HT-29 (cell line): ENCODE data around the gene PLEKHH2. TPM values are rescaled to one million over a fixed set of nuclear protein-coding genes. Genes with fewer than 3 reads are reported as not detected.

Experiments used
- DNase-seq: peaks from one replicate; pipeline ENCODE4 v3.0.0-alpha.2; 2015; ENCODE audit warnings: low spot score
- small RNA-seq: library from RNA; depleted of rRNA; stranded (forward); fragments of <200 nt; gene quantifications from one replicate; pipeline ENCODE3, GENCODE V24; 2014
- total RNA-seq: library from RNA; depleted of rRNA; stranded (reverse); fragments of >200 nt; shearing (Covaris generic); gene quantifications from 2 replicates; pipeline ENCODE4 v1.2.3, GENCODE V29; 2014; rRNA removed

Gene PLEKHH2
- total RNA-seq, 1 experiment from 2014 or later = 3.8 TPM

GRCh38 chr2:43806719-43807031 is 169.6 kb downstream of the PLEKHH2 start:
- DNase-seq = no peak

GRCh38 chr2:43810452-43810851 is 173.4 kb downstream of the PLEKHH2 start:
- no peak for DNase-seq

- no peak for DNase-seq
Measured at GRCh38 chr2:43810888-43811287, 173.8 kb downstream of the PLEKHH2 start.

GRCh38 chr2:43812006-43812405 is 174.9 kb downstream of the PLEKHH2 start:
- no peak for DNase-seq

GRCh38 chr2:43812947-43813346 is 175.9 kb downstream of the PLEKHH2 start:
- no peak for DNase-seq

- DNase-seq = no peak
Measured at GRCh38 chr2:43814711-43815110, 177.7 kb downstream of the PLEKHH2 start.

Small RNA genes within 50 kb of the gene (small RNA-seq; reads per million reads assigned to genes)
- not detected for gene RF00019
- gene RN7SKP66 = not detected

Other genes starting within 250 kb of the PLEKHH2 start
- gene THADA, start 41.2 kb upstream of the PLEKHH2 start, total RNA-seq = 22.0 and 28.7 TPM in 2 replicates
- gene C1GALT1C1L, start 39.2 kb downstream of the PLEKHH2 start, total RNA-seq = 0.78 and 1.4 TPM in 2 replicates
- gene DYNC2LI1, start 136.8 kb downstream of the PLEKHH2 start, total RNA-seq = 6.5 and 9.7 TPM in 2 replicates
- not detected in 2 replicates for gene ABCG5, start 201.6 kb downstream of the PLEKHH2 start, total RNA-seq
- gene ABCG8, start 201.7 kb downstream of the PLEKHH2 start, total RNA-seq = not detected in 2 replicates